ENCODE data around the gene SUFU. TPM values are rescaled to one million over a fixed set of nuclear protein-coding genes. Genes with fewer than 3 reads are reported as not detected.

The SUFU gene
- total and polyA plus RNA-seq, 10 donors: 2.0 to 21.9 (median 13.0) TPM

DNA sequence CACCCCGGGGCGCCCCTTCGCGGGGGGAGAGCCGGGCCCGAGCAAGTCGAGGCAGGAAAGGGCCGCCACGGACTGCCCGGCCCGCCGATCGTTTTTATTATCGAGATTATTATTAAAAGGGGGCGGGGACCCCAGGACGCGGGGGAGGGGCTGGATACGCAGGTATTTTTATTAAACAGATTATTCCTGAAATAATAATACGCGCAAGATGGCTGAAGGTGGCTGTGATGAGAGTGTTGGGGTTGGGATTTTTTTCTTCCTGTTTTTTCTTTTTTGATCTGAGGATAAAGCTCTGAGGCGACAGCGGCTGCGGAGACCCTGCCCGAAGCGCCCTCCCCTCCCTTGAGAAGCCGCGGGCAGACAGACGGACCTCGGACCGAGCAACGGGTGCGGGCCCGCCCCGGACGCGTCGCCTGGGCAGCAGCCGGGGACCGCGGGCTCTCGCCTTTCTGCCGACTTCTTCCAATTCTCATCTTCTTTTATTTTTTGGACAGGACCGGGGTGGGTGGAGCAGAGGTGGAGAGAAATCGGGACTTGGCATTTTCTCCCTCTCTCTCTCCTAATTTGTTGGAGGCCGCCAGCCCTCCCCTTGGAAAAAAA is 139.1 kb downstream of the SUFU start:
- peak; percentile 91 for DNase-seq
- H3K9me3 ChIP-seq: no peaks in the 10 kb centered on the region
- peak overlapping the region; percentile 72 to 98 (median 90) for H3K4me3 ChIP-seq
- peaks cover 15 to 42% (median 28%) of the 10 kb centered on the region in 6 donors for H3K4me1 ChIP-seq
- H3K36me3 ChIP-seq: peaks cover 0 to 6% (median 0%) of the 10 kb centered on the region in 6 donors
- intact Hi-C loops (cut with DNase I; ENCODE audit: low total_unique reads): no loop called here
- WGBS, 5 donors: 0 to 1% (median 0%) methylated on average over 38 to 45 of the region's 45 CpGs
- H3K27ac ChIP-seq: peak overlapping the region; percentile 94 to 100 (median 98)
- no peaks in the 10 kb centered on the region for H3K27me3 ChIP-seq (replicated peaks in 1 of 7)
- peak; percentile 30 to 72 (median 68) for TF ChIP-seq POLR2AphosphoS5 (IDR thresholded peaks at IDR 0.05)
- TF ChIP-seq POLR2A (IDR thresholded peaks at IDR 0.05): no peak

DNA sequence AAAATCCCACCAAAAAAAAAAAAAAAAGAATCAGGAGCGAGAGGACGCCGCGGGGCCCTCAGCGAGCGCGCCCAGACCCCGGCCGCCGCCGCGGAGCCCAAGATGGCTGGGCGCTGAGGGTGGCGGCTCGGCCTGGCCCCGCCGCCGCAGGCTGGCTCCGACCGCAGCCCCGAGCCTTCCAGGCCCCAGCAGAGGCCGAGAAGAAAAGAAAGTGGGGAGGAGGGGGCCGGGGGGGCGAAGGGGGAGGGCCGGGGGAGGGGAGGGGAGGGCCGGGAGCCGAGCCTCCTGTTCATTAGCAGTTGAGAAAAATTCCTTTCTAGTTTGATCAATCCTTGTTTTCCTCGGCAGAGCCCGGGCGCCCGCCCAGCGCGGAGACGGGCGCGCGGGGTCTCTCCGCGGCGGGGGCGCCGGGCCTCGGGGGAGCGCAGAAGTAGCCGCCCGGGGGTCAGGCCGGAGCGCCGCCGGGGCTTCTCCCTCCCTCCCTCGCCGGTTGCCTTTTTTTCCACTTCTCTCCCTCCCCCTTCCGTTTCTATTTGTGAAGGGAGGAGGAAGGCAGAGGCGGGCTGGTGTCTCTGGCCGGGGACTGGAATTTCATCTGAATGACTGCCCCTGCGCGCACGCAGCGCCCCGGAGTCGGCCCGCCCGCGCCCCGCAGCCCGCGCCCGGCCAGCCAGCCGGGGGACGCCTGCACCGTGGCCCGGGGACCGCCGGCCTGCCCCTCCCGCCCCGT is 139.7 kb downstream of the SUFU start:
- no peaks in the 10 kb centered on the region for H3K27me3 ChIP-seq (replicated peaks in 1 of 7)
- peaks cover 0 to 13% (median 0%) of the 10 kb centered on the region in 6 donors for H3K36me3 ChIP-seq
- no peaks in the 10 kb centered on the region for H3K9me3 ChIP-seq
- peaks cover 21 to 49% (median 35%) of the 10 kb centered on the region in 6 donors for H3K4me1 ChIP-seq
- H3K4me3 ChIP-seq: peak overlapping the region; percentile 72 to 98 (median 90)
- DNase-seq: peak; percentile 89
- peak in 2 of 3 donors; percentile 50 to 63 for TF ChIP-seq POLR2AphosphoS5 (IDR thresholded peaks at IDR 0.05)
- TF ChIP-seq, protein P1, sequence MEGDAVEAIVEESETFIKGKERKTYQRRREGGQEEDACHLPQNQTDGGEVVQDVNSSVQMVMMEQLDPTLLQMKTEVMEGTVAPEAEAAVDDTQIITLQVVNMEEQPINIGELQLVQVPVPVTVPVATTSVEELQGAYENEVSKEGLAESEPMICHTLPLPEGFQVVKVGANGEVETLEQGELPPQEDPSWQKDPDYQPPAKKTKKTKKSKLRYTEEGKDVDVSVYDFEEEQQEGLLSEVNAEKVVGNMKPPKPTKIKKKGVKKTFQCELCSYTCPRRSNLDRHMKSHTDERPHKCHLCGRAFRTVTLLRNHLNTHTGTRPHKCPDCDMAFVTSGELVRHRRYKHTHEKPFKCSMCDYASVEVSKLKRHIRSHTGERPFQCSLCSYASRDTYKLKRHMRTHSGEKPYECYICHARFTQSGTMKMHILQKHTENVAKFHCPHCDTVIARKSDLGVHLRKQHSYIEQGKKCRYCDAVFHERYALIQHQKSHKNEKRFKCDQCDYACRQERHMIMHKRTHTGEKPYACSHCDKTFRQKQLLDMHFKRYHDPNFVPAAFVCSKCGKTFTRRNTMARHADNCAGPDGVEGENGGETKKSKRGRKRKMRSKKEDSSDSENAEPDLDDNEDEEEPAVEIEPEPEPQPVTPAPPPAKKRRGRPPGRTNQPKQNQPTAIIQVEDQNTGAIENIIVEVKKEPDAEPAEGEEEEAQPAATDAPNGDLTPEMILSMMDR (IDR thresholded peaks at IDR 0.05 in 8 of 11, conservative IDR thresholded peaks at IDR 0.05 in 3 of 11): no peak
- peak in 1 of 3 donors; percentile 56 for TF ChIP-seq POLR2A (IDR thresholded peaks at IDR 0.05)
- H3K27ac ChIP-seq: peak overlapping the region; percentile 94 to 100 (median 98)
- 0 to 2% (median 1%) methylated on average over 47 to 75 of the region's 76 CpGs for WGBS, 5 donors
- intact Hi-C loops (cut with DNase I; ENCODE audit: low total_unique reads): no loop called here

DNA sequence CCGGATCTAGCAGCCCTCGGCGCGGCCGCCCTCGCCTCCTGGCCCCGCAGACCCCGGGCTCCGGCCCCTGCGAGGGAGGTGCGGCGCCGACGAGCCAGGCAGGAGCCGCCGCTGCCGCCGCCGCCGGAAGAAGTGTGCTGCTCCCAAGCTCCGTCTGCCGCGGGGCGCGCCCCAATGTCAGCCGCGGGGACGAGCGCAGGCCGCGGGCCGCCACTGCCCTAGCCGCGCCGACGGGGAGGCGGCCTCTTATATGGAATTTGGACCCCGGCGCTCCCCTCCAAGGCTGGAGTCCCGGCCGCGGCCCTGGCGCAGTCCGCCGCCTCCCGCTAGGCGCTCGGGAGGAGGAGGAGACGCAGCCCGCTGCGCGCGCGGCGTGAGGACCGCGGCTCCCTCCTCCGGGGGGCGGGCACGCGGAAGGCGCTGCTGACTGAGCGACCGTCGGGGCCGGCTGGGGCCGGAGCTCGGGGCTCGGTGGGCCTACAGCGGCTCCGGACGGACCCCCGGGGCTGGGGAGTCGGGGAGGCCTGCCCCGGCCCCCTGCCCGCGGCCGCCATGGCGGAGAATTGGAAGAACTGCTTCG is 140.4 kb downstream of the SUFU start, which contains the start of gene TRIM8:
TSS of gene TRIM8 (plus strand) at position 414 of the 580 bp plus-strand sequence. CDS start at position 553, 139 bp downstream.
- H3K27ac ChIP-seq: peak within 1 kb of the TSS; percentile 94 to 100 (median 98)
- peak; percentile 94 for DNase-seq
- TF ChIP-seq, protein P1 (IDR thresholded peaks at IDR 0.05 in 8 of 11, conservative IDR thresholded peaks at IDR 0.05 in 3 of 11): no peak
- TF ChIP-seq POLR2AphosphoS5 (IDR thresholded peaks at IDR 0.05) (peak; percentile 59 to 73 (median 62)), POLR2A (IDR thresholded peaks at IDR 0.05) (no peak)
- peaks cover 0 to 18% (median 0%) of the 10 kb centered on the region in 6 donors for H3K36me3 ChIP-seq
- H3K4me3 ChIP-seq: peak within 1 kb of the TSS; percentile 72 to 98 (median 90)
- intact Hi-C loops (cut with DNase I; ENCODE audit: low total_unique reads): no loop called here
- 0 to 1% (median 1%) methylated on average over 36 to 80 of the region's 80 CpGs for WGBS, 5 donors
- no peaks in the 10 kb centered on the region for H3K27me3 ChIP-seq (replicated peaks in 1 of 7)
- peaks cover 27 to 55% (median 42%) of the 10 kb centered on the region in 6 donors for H3K4me1 ChIP-seq
- no peaks in the 10 kb centered on the region for H3K9me3 ChIP-seq

DNA sequence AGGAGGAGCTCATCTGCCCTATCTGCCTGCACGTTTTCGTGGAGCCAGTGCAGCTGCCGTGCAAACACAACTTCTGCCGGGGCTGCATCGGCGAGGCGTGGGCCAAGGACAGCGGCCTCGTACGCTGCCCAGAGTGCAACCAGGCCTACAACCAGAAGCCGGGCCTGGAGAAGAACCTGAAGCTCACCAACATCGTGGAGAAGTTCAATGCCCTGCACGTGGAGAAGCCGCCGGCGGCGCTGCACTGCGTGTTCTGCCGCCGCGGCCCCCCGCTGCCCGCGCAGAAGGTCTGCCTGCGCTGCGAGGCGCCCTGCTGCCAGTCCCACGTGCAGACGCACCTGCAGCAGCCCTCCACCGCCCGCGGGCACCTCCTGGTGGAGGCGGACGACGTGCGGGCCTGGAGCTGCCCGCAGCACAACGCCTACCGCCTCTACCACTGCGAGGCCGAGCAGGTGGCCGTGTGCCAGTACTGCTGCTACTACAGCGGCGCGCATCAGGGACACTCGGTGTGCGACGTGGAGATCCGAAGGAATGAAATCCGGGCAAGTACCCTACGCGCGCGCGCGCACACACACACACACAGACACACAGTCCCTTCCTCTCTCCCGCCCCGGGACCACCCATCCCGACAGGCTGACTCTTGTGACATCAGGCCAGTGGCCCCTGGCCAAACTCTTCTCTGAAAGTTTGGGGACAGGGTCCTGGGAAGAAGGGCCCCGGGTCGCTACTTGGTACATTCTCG is 141.0 kb downstream of the SUFU start:
- Histone ChIP-seq H3K27ac (peak overlapping the region; percentile 94 to 100 (median 98)), H3K4me1 (peaks cover 34 to 62% (median 48%) of the 10 kb centered on the region in 6 donors), H3K36me3 (peaks cover 0 to 18% (median 0%) of the 10 kb centered on the region in 6 donors), H3K9me3 (no peaks in the 10 kb centered on the region), H3K27me3 (replicated peaks in 1 of 7) (no peaks in the 10 kb centered on the region), H3K4me3 (peak overlapping the region; percentile 72 to 98 (median 90))
- intact Hi-C loops (cut with DNase I; ENCODE audit: low total_unique reads): no loop called here
- TF ChIP-seq, protein P1 (IDR thresholded peaks at IDR 0.05 in 8 of 11, conservative IDR thresholded peaks at IDR 0.05 in 3 of 11): peak; percentile 52 to 87 (median 75)
- TF ChIP-seq POLR2AphosphoS5 (IDR thresholded peaks at IDR 0.05): peak; percentile 78 to 93 (median 89)
- TF ChIP-seq POLR2A (IDR thresholded peaks at IDR 0.05): peak in 2 of 3 donors; percentile 35 to 43
- WGBS, 5 donors: 0 to 1% (median 1%) methylated on average over 32 to 62 of the region's 62 CpGs
- peak; percentile 97 for DNase-seq

All from spleen (tissue), 11 donors.